Measurements from ENCODE around the gene MRTFA. TPM values are rescaled to one million over a fixed set of nuclear protein-coding genes. Genes with fewer than 3 reads are reported as not detected.

The MRTFA gene
- total RNA-seq, 2 experiments from 2014 or later, result 47.7 to 66.9 TPM

GRCh38 chr22:40511604-40512003, 124.9 kb downstream of the MRTFA start:
- DNase-seq (ENCODE audit: low spot score), result no peak
- BruUV-seq (replicated peaks), result no TSS peak
- Histone ChIP-seq H3K9me2 (ENCODE audit: insufficient read depth, low read length) (no peaks in the 10 kb centered on the region), H3K36me3 (ENCODE audit: insufficient read depth, low read length) (no peaks in the 10 kb centered on the region), H3K9me3 (ENCODE audit: low read length) (no peaks in the 10 kb centered on the region), H2AFZ (ENCODE audit: low read length) (no peak overlapping the region), H3K4me3 (ENCODE audit: low read depth, low read length, poor library complexity, severe bottlenecking) (no peak overlapping the region), H4K20me1 (ENCODE audit: insufficient read depth, low read length) (peaks cover 8% of the 10 kb centered on the region), H3K4me2 (ENCODE audit: low read length) (no peak overlapping the region), H3K79me2 (ENCODE audit: insufficient read depth, low read depth, low read length) (peaks cover 17% of the 10 kb centered on the region; the same call in 1 of the 2 replicates), H3K4me1 (ENCODE audit: insufficient read depth, low read length, poor library complexity, severe bottlenecking) (peaks cover 58% of the 10 kb centered on the region), H3K27ac (ENCODE audit: low read depth, low read length, poor library complexity, severe bottlenecking) (no peak overlapping the region)
- intact Hi-C loops (cut with micrococcal nuclease; ENCODE audit: unreplicated experiment), result no loop called here
- CTCF ChIA-PET (ENCODE audit: unreplicated experiment), result no interaction called here
- POLR2A ChIA-PET, result no interaction called here
- TF ChIP-seq EZH2phosphoT487 (IDR thresholded peaks at IDR 0.05; ENCODE audit: borderline replicate concordance, low read depth, low read length), result no peak
- TF ChIP-seq, protein P1, sequence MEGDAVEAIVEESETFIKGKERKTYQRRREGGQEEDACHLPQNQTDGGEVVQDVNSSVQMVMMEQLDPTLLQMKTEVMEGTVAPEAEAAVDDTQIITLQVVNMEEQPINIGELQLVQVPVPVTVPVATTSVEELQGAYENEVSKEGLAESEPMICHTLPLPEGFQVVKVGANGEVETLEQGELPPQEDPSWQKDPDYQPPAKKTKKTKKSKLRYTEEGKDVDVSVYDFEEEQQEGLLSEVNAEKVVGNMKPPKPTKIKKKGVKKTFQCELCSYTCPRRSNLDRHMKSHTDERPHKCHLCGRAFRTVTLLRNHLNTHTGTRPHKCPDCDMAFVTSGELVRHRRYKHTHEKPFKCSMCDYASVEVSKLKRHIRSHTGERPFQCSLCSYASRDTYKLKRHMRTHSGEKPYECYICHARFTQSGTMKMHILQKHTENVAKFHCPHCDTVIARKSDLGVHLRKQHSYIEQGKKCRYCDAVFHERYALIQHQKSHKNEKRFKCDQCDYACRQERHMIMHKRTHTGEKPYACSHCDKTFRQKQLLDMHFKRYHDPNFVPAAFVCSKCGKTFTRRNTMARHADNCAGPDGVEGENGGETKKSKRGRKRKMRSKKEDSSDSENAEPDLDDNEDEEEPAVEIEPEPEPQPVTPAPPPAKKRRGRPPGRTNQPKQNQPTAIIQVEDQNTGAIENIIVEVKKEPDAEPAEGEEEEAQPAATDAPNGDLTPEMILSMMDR (conservative IDR thresholded peaks at IDR 0.05; ENCODE audit: low read length), result no peak

DNA sequence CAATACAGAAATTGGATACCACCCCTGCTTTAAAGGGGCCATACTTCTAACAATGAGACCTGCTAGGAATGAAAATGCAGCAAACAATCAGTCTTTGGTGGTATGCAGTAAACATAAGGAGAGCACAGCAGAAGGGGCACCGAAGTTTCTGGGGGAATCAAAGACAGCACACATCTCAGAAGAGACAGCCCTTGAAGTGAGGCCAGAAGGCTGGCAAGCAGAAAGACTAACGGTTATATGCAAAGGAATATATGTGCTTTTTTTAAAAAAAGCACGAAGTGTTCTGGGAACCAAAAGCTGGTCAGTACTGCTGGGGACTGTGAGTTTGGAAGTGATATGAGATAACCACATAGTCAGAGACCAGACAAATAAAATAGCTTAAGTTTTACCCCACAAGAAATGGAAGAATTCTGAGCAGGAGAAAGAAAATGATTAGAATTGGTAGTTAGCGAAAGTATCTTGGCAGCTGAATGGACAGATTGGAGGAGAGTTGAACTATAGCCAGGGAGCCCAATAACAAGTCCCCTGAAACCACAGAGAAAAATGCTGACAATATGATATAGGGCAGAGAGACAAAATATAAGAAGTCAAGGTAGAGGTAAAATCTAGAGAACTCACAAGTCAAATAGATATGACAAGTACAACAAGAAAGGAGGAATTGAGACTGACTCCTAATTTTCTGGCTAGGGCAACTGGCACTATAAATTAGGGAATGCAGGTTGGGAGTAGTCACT, 125.7 kb downstream of the MRTFA start:
- Histone ChIP-seq H3K9me3 (ENCODE audit: low read length) (no peaks in the 10 kb centered on the region), H3K4me1 (ENCODE audit: insufficient read depth, low read length, poor library complexity, severe bottlenecking) (peaks cover 55% of the 10 kb centered on the region)
- POLR2A ChIA-PET, result no interaction called here

More for the DNA sequence above, 125.7 kb downstream of the MRTFA start:
- CTCF ChIA-PET (ENCODE audit: unreplicated experiment), result no interaction called here
- Histone ChIP-seq H4K20me1 (ENCODE audit: insufficient read depth, low read length) (peaks cover 8% of the 10 kb centered on the region), H3K36me3 (ENCODE audit: insufficient read depth, low read length) (no peaks in the 10 kb centered on the region), H3K27ac (ENCODE audit: low read depth, low read length, poor library complexity, severe bottlenecking) (no peak overlapping the region), H3K79me2 (ENCODE audit: insufficient read depth, low read depth, low read length) (peaks cover 23% of the 10 kb centered on the region; the same call in 1 of the 2 replicates), H3K4me3 (ENCODE audit: low read depth, low read length, poor library complexity, severe bottlenecking) (no peak overlapping the region), H2AFZ (ENCODE audit: low read length) (no peak overlapping the region), H3K9me2 (ENCODE audit: insufficient read depth, low read length) (no peaks in the 10 kb centered on the region), H3K4me2 (ENCODE audit: low read length) (no peak overlapping the region)
- no peak for DNase-seq (ENCODE audit: low spot score)
- TF ChIP-seq, protein P1 (conservative IDR thresholded peaks at IDR 0.05; ENCODE audit: low read length), result no peak
- TF ChIP-seq EZH2phosphoT487 (IDR thresholded peaks at IDR 0.05; ENCODE audit: borderline replicate concordance, low read depth, low read length), result no peak
- intact Hi-C loops (cut with micrococcal nuclease; ENCODE audit: unreplicated experiment), result no loop called here
- BruUV-seq (replicated peaks), result no TSS peak
